ENCODE data around the gene MRPS12. TPM values are rescaled to one million over a fixed set of nuclear protein-coding genes. Genes with fewer than 3 reads are reported as not detected.
"Not testable (repeated sequence)": the region's sequence is repeated elsewhere in the genome, so short reads cannot be mapped to it uniquely, and the experiment has no call there.

Gene MRPS12
- 43.6 and 61.2 TPM in 2 replicates for total RNA-seq (2014; rRNA removed; shearing (Covaris generic))
- 75.1 and 105 TPM in 2 replicates for polyA plus RNA-seq (2014; cell fraction: nucleus; rRNA removed)

DNA sequence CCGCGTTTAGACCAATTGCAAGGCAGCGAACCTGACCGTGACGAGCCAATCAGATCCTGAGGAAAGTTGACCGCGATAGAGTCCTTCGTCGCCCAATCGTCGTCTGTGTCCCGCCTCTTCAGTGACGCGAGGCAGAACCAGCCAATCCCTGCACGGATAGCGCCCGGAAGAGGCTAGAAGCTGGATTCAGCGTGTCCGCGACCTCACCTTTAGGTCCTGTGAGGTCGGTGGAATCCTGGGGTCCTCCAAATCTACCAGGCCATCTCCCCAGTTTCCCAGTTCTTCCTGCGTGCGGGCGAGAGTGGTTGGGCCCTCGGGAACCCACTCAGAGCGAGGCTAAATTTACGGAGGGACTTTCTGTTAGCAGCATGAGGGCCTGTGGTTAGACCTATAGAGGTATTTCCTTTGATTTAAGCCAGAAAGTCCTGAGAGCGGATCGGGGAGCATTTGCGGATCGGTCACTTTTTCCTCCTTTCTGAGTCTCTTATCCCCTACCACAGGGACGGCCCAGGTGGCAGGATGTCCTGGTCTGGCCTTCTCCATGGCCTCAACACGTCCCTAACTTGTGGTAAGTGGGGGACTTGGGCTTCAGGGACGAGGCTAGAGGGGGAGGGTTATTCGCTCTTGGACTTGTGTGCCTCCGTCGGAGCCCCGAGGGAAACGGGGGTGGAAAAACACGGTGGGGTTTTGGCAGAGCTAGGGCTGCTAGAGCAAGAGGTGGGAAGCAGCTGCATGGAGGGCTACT is at the start of gene MRPS12:
Gene MRPS12 (plus strand): TSS at position 169 of the 745 bp plus-strand sequence. CDS start 351 bp downstream, at position 520.
- peak; percentile 98 for DNase-seq (ENCODE audit: extremely low read depth, low read depth)

GRCh38 chr19:38883286-38883685 is 47.5 kb upstream of the MRPS12 start:
- DNase-seq (ENCODE audit: extremely low read depth, low read depth), result no peak

DNA sequence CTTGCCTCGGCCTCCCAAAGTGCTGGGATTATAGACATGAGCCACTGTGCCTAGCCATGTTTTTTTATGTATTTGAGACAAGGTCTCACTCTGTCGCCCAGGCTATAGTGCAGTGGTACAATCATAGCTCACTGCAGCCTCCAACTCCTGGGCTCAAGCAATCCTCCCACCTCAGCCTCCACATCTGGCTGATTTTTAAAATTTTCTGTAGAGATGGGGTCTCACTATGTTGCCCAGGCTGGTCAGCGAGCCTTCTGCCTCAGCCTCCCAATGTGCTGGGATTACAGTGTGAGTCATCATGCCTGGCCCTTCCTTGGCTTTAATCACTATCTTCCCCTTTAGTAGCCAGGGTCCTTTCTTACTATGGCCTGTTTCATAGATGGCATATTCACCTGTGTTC is 46.1 kb upstream of the MRPS12 start:
- DNase-seq (ENCODE audit: extremely low read depth, low read depth), result not testable (repeated sequence)

- DNase-seq (ENCODE audit: extremely low read depth, low read depth), result no peak
These were observed 41.9 kb upstream of the MRPS12 start for GRCh38 chr19:38888876-38889275.

DNA sequence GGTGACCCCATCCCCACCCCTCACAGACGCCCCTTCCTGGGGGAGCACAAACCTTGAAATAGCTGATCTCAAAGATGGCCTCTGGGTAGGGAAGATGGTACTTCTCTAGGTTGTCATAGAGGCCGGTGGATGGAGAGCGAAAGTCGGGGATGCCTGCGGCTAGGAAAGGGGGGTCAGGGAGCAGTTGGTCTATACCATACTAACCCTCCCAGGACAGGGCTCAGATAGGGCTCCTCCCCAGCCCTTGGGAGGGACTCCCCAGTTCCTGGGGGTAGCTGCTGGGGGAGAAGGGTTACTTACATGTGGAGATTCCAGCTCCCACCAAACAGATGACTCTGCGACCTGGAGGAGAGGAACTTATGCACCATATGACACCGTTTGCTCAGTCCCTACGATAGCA is 40.9 kb upstream of the MRPS12 start:
- no peak for DNase-seq (ENCODE audit: extremely low read depth, low read depth)

GRCh38 chr19:38890686-38891085 is 40.1 kb upstream of the MRPS12 start:
- DNase-seq (ENCODE audit: extremely low read depth, low read depth), result no peak

- DNase-seq (ENCODE audit: extremely low read depth, low read depth), result no peak
These were observed 39.0 kb upstream of the MRPS12 start for GRCh38 chr19:38891771-38892170.

DNA sequence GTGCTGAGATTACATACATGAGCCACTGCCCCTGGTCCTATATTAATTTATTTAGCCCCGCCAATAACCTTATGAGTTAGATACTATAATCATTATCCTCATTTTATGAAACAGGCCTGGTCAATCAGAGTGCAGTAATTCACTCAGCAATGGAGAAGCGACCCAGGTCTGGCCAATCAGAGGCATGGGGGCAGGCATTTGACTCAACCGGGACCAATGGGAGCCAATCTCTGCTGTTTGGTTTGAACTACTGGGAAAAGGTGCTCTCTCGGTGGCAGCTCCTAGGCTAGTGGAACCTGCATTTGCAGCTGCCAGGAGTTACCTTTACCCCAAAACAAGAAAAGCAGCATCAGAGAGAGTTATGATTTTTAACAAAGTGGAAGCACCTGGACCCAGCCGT is 37.9 kb upstream of the MRPS12 start:
- no peak for DNase-seq (ENCODE audit: extremely low read depth, low read depth)

DNA sequence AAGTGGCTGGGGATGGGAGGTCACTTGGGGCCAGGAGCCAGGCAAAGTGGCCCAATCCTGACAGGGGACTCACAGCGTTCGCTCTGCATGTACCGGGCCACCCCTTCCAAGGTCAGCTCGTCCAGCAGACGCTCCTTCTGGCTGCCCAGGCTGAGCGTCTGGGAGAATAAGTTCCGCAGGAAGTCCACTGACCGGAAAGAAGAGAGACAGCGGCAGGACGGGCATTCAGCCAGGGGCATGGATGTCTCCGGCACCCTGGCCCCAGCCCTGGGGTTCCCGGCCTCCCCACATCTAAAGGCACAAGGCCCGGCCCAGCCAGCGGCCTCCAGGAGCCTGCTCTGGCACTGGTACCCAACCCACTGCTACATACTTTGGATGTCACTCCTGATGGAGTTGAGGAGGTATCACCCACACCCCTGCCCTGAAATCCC is 37.4 kb upstream of the MRPS12 start:
- no peak for DNase-seq (ENCODE audit: extremely low read depth, low read depth)

- DNase-seq (ENCODE audit: extremely low read depth, low read depth), result no peak
These were observed 35.8 kb upstream of the MRPS12 start for GRCh38 chr19:38894968-38895367.

- DNase-seq (ENCODE audit: extremely low read depth, low read depth), result no peak
These were observed 31.8 kb upstream of the MRPS12 start for GRCh38 chr19:38898788-38899446.

- DNase-seq (ENCODE audit: extremely low read depth, low read depth), result peak; percentile 99
These were observed 31.1 kb upstream of the MRPS12 start, which contains the start of the genes NFKBIB and SIRT2 for GRCh38 chr19:38899447-38900201. NFKBIB (plus strand) TSS chr19:38899969; CDS start chr19:38900033, 64 bp downstream. SIRT2 (minus strand) TSS chr19:38899618; CDS start chr19:38899521, 97 bp downstream.

DNA sequence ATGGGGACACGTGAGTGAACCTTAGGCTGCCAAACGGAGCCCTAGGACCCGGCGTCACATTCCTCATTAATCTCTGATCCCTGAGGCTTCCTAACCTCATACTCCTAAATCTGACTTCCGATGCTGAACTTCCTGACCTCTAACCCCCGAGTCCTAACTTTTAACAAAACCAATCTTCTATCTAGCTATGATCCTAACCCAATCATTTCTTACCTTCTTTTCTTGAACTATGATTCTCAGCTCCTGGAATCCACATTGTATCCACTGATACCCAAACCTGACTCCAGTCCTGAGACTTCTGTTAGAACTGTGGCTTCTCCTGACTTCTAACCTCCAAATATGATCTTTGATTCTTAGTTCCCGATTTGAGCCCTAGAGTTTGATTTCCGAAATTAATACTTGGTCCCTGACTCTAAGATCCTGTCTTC is 30.5 kb upstream of the MRPS12 start:
- DNase-seq (ENCODE audit: extremely low read depth, low read depth), result no peak

GRCh38 chr19:38900743-38901190 is 30.0 kb upstream of the MRPS12 start:
- no peak for DNase-seq (ENCODE audit: extremely low read depth, low read depth)

GRCh38 chr19:38901683-38902082 is 29.1 kb upstream of the MRPS12 start:
- DNase-seq (ENCODE audit: extremely low read depth, low read depth), result no peak

- DNase-seq (ENCODE audit: extremely low read depth, low read depth), result no peak
These were observed 25.9 kb upstream of the MRPS12 start for GRCh38 chr19:38904581-38905539.

- no peak for DNase-seq (ENCODE audit: extremely low read depth, low read depth)
These were observed 25.1 kb upstream of the MRPS12 start for GRCh38 chr19:38905620-38906019.

- no peak for DNase-seq (ENCODE audit: extremely low read depth, low read depth)
These were observed 23.5 kb upstream of the MRPS12 start for GRCh38 chr19:38907227-38907626.

- DNase-seq (ENCODE audit: extremely low read depth, low read depth), result no peak
These were observed 23.1 kb upstream of the MRPS12 start for GRCh38 chr19:38907670-38908069.

GRCh38 chr19:38908911-38909310 is 21.8 kb upstream of the MRPS12 start:
- DNase-seq (ENCODE audit: extremely low read depth, low read depth), result no peak

All from NCI-H460 (cell line).